NCI-H1930 (cell line): Measurements from ENCODE around the gene CORT.
A peak's percentile ranks its signal among the peaks of the same experiment; 100 is the strongest.
"Not testable (repeated sequence)": the region's sequence is repeated elsewhere in the genome, so short reads cannot be mapped to it uniquely, and the experiment has no call there.

Experiments used
- DNase-seq, 2 experiments: peaks; one replicate each; lab custom pipeline; 2025; lab: John Stamatoyannopoulos, UW

Gene CORT

GRCh38 chr1:10438677-10439163 lies 11.1 kb upstream of the CORT start:
- DNase-seq = peak; percentile 32 to 61

GRCh38 chr1:10440305-10440704 lies 9.5 kb upstream of the CORT start:
- DNase-seq = no peak

DNA sequence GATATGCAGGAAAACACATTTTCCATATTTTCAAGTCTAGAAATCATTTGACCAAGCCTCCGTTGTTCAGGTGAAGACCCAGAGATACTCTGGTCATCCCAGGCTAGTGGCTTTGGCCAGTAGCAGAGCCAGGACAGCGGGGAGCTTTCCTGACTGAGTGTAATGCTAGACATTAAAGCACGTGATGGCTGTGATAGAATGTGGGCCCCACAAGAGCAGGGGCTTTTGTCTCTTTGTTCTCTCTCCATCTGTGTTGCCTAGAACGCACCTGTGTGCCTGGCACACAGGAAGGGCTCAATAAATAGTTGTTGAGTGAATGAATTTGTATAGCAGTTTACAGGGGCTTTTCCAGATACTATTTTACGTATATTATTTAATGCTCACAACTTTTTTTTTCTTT lies 9.0 kb upstream of the CORT start:
- DNase-seq = no peak

- DNase-seq = no peak
Measured at GRCh38 chr1:10444248-10444647, 5.6 kb upstream of the CORT start.

GRCh38 chr1:10444795-10445397 lies 4.9 kb upstream of the CORT start:
- DNase-seq = no peak

DNA sequence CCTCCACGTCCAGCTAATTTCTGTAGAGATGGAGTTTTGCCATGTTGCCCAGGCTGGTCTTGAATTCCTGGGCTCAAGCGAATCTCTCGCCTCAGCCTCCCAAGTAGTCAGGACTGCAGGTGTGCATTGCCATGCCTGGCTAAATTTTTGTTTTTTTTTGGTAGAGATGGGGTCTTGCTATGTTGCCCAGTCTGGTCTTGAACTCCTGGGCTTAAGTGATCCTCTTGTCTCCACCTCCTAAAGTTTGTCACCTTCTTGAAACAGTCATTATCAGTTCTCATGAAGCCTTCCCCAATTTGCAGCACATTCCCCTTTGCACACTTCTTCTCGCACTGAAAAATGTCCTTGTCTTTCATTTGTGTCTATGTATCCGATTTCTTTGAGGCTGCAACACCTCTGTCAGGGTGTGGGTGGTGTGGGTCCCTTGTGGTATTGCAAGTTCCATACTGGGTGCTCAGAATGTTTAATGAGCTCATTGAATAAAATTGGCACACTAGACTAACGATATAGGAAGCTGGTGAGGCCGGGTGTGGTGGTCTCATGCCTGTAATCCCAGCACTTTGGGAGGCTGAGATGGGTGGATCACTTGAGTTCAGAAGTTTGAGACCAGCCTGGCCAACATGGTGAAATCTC lies 2.9 kb upstream of the CORT start:
- DNase-seq = no peak

DNA sequence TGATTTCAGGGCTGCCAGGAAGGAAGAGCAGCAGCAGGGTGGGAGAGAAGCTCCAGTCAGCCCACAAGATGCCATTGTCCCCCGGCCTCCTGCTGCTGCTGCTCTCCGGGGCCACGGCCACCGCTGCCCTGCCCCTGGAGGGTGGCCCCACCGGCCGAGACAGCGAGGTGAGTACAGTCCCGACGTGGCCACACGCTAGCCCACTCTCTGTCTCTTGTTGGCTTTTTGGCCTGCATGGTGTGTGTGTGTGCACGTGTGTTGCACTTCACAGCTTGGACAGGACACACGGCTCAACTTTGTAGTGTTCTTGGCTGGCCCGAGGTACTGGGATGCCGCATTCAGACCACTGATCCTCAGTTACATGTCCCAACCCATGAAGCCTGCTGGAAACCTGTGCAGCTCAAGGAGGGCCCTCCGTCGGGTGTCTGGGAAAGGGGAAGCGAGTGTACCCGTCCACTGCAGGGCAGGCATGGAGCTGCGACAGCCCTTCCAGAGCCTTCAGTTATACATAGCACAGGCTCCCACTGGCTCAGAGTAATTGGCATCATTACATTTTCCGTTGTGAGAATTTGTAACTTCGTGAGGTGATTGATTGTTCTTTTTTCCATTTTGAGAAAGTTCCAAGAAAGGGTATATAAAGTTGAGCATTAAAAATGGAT lies 454 bp downstream of the CORT start:
- DNase-seq = no peak

- DNase-seq = no peak
Measured at GRCh38 chr1:10450836-10451235, 1.0 kb downstream of the CORT start.

DNA sequence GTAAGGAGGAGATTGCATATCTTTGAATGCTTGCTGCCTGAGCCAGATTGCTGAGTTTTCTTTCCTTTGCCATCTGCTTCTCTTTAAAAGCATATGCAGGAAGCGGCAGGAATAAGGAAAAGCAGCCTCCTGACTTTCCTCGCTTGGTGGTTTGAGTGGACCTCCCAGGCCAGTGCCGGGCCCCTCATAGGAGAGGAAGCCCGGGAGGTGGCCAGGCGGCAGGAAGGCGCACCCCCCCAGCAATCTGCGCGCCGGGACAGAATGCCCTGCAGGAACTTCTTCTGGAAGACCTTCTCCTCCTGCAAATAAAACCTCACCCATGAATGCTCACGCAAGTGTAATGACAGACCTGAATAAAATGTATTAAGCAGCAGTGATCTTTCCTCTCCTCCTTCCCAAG lies 1.5 kb downstream of the CORT start:
- DNase-seq = no peak

- no peak for DNase-seq
Measured at GRCh38 chr1:10456048-10456447, 6.2 kb downstream of the CORT start.

- DNase-seq = no peak
Measured at GRCh38 chr1:10456661-10457060, 6.8 kb downstream of the CORT start.

DNA sequence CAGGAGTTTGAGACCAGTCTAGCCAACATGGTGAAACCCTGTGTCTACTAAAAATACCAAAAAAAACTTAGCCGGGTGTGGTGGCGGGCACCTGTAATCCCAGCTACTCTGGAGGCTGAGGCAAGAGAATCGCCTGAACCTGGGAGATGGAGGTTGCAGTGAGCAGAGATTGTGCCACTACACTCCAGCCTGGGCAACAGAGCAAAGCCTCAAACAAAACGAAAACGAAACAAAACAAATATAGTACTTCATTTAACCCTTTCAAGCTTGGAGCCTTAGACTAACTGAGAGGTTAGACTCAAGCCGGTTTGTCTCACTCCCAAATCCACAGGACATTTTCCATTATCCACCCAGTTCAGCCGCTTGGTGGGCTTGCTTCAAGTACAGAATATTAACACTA lies 7.6 kb downstream of the CORT start:
- not testable (repeated sequence) for DNase-seq

DNA sequence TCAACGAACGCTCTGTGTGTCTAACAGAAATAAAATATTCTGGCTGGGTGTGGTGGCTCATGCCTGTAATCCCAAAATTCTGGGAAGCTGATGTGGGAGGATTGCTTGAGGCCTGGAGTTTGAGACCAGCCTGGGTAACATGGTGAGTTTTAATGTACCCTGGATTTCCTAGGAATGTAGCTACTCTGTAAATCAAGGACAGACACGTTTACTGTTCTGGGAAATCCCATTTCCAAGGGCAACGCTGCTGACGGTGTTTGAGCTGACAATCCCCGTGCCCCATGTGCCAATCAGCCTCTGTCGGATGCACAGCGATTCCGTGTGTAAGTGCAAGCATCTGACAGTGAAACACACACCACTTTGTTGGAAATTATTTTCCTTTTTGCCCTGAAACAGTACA lies 8.0 kb downstream of the CORT start:
- DNase-seq = no peak

GRCh38 chr1:10459184-10459583 lies 9.4 kb downstream of the CORT start:
- no peak for DNase-seq

DNA sequence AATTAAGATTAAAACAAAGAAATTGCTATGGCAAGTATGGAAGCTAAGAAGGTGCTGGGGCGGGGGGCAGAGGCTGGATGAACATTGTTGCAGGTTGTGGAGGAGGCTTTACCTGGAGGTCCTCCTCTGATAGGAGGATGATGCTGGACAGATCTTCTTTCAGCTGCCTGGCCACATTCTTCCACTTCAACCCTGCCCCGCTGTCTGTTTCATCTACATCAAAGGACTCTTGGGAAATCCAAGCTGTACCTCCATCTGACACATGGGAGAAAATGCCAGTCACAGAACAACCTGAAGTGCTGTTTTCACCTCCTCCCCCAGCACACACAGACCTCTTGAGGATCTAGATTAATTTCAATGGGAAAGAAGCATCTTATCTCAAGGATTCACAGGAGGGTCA lies 17.2 kb downstream of the CORT start:
- DNase-seq = no peak

DNA sequence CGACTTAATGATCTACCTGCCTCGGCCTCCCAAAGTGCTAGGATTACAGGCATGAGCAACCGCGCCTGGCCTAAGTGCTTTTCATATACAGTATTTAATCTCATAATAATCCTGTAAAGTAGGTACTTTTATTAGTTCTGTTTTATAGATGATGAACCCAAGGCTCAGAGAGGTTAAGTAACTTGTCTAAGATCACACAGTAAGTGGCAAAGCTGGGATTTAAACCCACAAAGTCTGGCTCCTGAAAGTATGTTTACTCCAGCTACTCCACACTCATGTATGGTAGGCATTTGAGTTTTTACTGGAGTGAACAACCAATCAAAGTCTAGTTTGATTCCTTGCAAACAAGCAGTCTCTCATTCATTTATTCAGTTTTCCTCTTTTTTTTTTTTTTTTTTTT lies 20.2 kb downstream of the CORT start:
- no peak for DNase-seq

GRCh38 chr1:10471411-10472219 lies 21.8 kb downstream of the CORT start:
- no peak for DNase-seq

DNA sequence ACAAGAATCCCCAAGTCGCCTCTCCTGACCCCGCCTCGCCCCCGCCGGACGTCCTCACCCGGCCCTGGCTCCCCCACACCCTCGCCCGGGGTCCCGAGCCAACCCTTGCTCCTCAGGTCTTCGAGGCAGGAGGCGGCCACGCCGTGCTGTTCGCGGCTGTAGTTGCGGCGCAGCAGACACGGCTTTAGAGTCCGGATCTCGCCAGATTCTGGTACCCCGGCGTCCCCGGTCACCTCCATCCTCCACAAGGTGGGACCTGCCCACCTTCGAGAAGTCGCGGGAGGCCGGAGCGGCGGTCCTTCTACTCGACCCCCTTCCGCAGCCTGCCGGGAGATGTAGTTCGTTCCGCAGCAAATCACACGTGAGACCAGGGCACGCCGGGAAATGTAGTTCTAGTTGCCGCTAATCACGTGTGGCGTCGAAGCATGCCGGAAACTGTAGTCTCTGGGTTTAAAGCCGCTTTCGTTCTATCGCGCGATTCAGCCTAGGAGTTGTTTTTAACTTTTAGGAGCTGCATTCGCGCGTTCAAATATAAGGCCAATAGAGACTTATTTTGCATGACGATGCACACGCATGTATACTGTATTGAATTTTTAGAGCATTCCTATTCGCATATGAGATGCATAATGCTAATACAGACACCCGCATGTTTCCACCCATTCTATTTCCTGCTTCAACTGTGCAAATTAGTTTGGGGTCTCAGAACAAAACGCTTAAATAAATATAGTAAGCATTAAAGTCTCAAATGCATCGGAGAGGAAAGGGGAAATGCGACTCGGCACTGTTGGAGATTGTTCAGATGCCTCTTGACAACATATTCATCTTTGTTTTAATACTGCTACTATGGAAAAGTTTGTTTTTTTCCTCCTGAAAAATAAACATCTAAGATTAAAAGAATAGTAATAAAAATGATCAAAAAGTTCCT lies 22.7 kb downstream of the CORT start, which contains the start of gene DFFA:
Gene DFFA (minus strand): TSS at position 310 of the 925 bp plus-strand sequence. CDS start 71 bp downstream, at position 239.
- DNase-seq = peak; percentile 92 to 94

- no peak for DNase-seq
Measured at GRCh38 chr1:10473145-10473765, 23.4 kb downstream of the CORT start.

DNA sequence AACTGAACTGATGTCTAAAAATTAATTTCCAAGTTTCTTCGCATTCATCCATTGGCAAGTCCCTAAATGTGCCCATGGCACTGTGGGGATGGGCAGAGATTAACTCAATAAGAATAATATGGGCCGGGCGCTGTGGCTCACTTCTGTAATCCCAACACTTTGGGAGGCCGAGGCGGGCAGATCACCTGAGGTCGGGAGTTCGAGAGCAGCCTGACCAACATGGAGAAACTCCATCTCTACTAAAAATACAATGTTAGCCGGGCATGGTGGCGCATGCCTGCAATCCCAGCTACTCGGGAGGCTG lies 24.4 kb downstream of the CORT start:
- not testable (repeated sequence) for DNase-seq
